CD14-positive monocyte (primary cell): ENCODE data around the gene MGLL. TPM values are rescaled to one million over a fixed set of nuclear protein-coding genes. Genes with fewer than 3 reads are reported as not detected.

Experiments
- DNase-seq, 3 donors: peaks; one replicate each; pipeline ENCODE4 v3.0.0-alpha.2; 2011 to 2022
- H2AFZ ChIP-seq: 2 replicates; pipeline ENCODE4 v1.6.0; 2012; ENCODE audit warnings: mild to moderate bottlenecking, low read depth, low read length, inconsistent platforms; ENCODE audit not compliant: insufficient read depth, poor library complexity, severe bottlenecking
- H3K27ac ChIP-seq, 2 donors: 1 replicate in 1 of 2; 2 replicates in 1 of 2; pipeline ENCODE4 v1.5.1; 2012 to 2013; ENCODE audit warnings: low read length in 2 of 2, control low read depth in 1 of 2, inconsistent platforms in 1 of 2, low read depth in 1 of 2, mild to moderate bottlenecking in 1 of 2
- H3K27me3 ChIP-seq, 2 donors: one replicate each; pipeline versions ENCODE4 v1.6.0 to v1.6.1; 2011 to 2013; ENCODE audit warnings: low read length in 2 of 2; ENCODE audit not compliant: control insufficient read depth in 2 of 2, insufficient read depth in 2 of 2
- H3K36me3 ChIP-seq, 2 donors: replicated peaks in 1 of 2; 1 replicate in 1 of 2; 2 replicates in 1 of 2; pipeline versions ENCODE4 v1.5.1 to v1.6.1; 2012 to 2013; ENCODE audit warnings: low read length in 2 of 2, control low read depth in 1 of 2, inconsistent platforms in 1 of 2, mild to moderate bottlenecking in 1 of 2; ENCODE audit not compliant: insufficient read depth in 2 of 2, control insufficient read depth in 1 of 2
- H3K4me1 ChIP-seq, 2 donors: 1 replicate in 1 of 2; 2 replicates in 1 of 2; pipeline versions ENCODE4 v1.5.1 to v1.6.1; 2012 to 2013; ENCODE audit warnings: low read length in 2 of 2, control low read depth in 1 of 2, inconsistent platforms in 1 of 2, mild to moderate bottlenecking in 1 of 2, moderate library complexity in 1 of 2; ENCODE audit not compliant: insufficient read depth in 2 of 2, control insufficient read depth in 1 of 2
- H3K4me2 ChIP-seq: replicated peaks from 2 replicates; pipeline ENCODE3; 2012; ENCODE audit warnings: low read length, moderate library complexity, mild to moderate bottlenecking; ENCODE audit not compliant: poor library complexity, severe bottlenecking; ENCODE audit errors: extremely low read depth
- H3K4me3 ChIP-seq, 3 experiments: fragments of 200-600 bp in 1 of 3; sonication (generic) in 1 of 3; replicated peaks in 1 of 3; 1 replicate in 2 of 3; 2 replicates in 1 of 3; pipeline ENCODE4 v1.5.1; 2011 to 2013; ENCODE audit warnings: low read length in 3 of 3, mild to moderate bottlenecking in 3 of 3, control low read depth in 2 of 3, low read depth in 2 of 3, inconsistent platforms in 1 of 3, moderate library complexity in 1 of 3
- H3K79me2 ChIP-seq: 2 replicates; pipeline ENCODE4 v1.6.0; 2012; ENCODE audit warnings: mild to moderate bottlenecking, control low read depth, inconsistent platforms, low read length, moderate library complexity; ENCODE audit not compliant: insufficient read depth
- H3K9ac ChIP-seq: 2 replicates; pipeline ENCODE4 v1.6.0; 2017; ENCODE audit warnings: low read length, mild to moderate bottlenecking; ENCODE audit not compliant: insufficient read depth, poor library complexity, severe bottlenecking
- H3K9me3 ChIP-seq, 2 donors: replicated peaks in 1 of 2; 1 replicate in 1 of 2; 2 replicates in 1 of 2; pipeline versions ENCODE4 v1.5.1 to v1.6.1; 2012 to 2013; ENCODE audit warnings: low read length in 2 of 2, control low read depth in 1 of 2; ENCODE audit not compliant: control insufficient read depth in 1 of 2, insufficient read depth in 1 of 2
- H4K20me1 ChIP-seq: 2 replicates; pipeline ENCODE4 v1.6.0; 2012; ENCODE audit warnings: mild to moderate bottlenecking, low read length, control low read depth, moderate library complexity; ENCODE audit not compliant: insufficient read depth
- H3K27ac Mint-ChIP-seq, 7 donors: one replicate each; pipeline ENCODE4 v1.8.0; 2020; ENCODE audit warnings: mild to moderate bottlenecking in 7 of 7, mixed read lengths in 7 of 7, moderate library complexity in 6 of 7, inconsistent platforms in 2 of 7
- H3K27me3 Mint-ChIP-seq, 3 donors: one replicate each; pipeline ENCODE4 v1.8.0; 2021 to 2022; ENCODE audit warnings: low read depth in 3 of 3, mild to moderate bottlenecking in 3 of 3, mixed read lengths in 3 of 3, moderate library complexity in 3 of 3, inconsistent platforms in 1 of 3
- H3K36me3 Mint-ChIP-seq, 2 donors: one replicate each; pipeline ENCODE4 v1.8.0; 2020; ENCODE audit warnings: mixed read lengths in 2 of 2, inconsistent platforms in 1 of 2, mild to moderate bottlenecking in 1 of 2
- H3K4me1 Mint-ChIP-seq: one replicate; pipeline ENCODE4 v1.8.0; 2020; ENCODE audit warnings: mild to moderate bottlenecking, mixed read lengths
- H3K4me3 Mint-ChIP-seq, 2 donors: one replicate each; pipeline ENCODE4 v1.8.0; 2020; ENCODE audit warnings: mild to moderate bottlenecking in 2 of 2, mixed read lengths in 2 of 2, moderate library complexity in 1 of 2
- H3K9me3 Mint-ChIP-seq, 7 donors: one replicate each; pipeline ENCODE4 v1.8.0; 2020 to 2022; ENCODE audit warnings: mixed read lengths in 7 of 7, mild to moderate bottlenecking in 6 of 7, moderate library complexity in 6 of 7, inconsistent platforms in 2 of 7
- CTCF ChIP-seq: fragments of 200-600 bp; IDR thresholded peaks from one replicate; pipeline ENCODE4 v1.8.0; 2022; ENCODE audit warnings: antibody characterized with exemption, mild to moderate bottlenecking
- WGBS: methylation state at CpG from one replicate; pipeline ENCODE4 v1.1.5; 2013; ENCODE audit warnings: missing lambda C conversion rate; ENCODE audit not compliant: insufficient coverage; 5-methylcytosine and 5-hydroxymethylcytosine counted together
- intact Hi-C, 2 donors: fragments of 100-400 bp; cut with micrococcal nuclease; formaldehyde crosslinking; loops; one replicate each; pipeline versions ENCODE4 v1.15.0 to v1.15.1; 2023
- polyA plus RNA-seq, 3 donors: library from polyadenylated mRNA; depleted of rRNA in 1 of 3; unstranded in 2 of 3; stranded (reverse) in 1 of 3; fragments of 300-500 nt in 2 of 3; fragments of >200 nt in 1 of 3; fragmentation: Illumina TruSeq in 2 of 3; gene quantifications; 1 replicate in 2 of 3; 2 replicates in 1 of 3; pipeline ENCODE4 v1.2.3, GENCODE V29; 2012 to 2021

Gene MGLL
- polyA plus RNA-seq, 3 donors: 4.4 to 10.0 (median 6.4) TPM

GRCh38 chr3:127867986-127868385 is 45.7 kb upstream of the MGLL start:
- Mint-ChIP-seq H3K36me3 (no peaks in the 10 kb centered on the region), H3K4me1 (no peaks in the 10 kb centered on the region), H3K27ac (no peak overlapping the region), H3K27me3 (peaks cover 0 to 6% (median 5%) of the 10 kb centered on the region in 3 donors), H3K4me3 (no peak overlapping the region), H3K9me3 (peaks cover 0 to 3% (median 2%) of the 10 kb centered on the region in 7 donors)
- no peak overlapping the region for H3K27ac ChIP-seq
- no peaks in the 10 kb centered on the region for H3K79me2 ChIP-seq
- H2AFZ ChIP-seq: no peak overlapping the region
- H3K9ac ChIP-seq: no peak overlapping the region
- H3K36me3 ChIP-seq: no peaks in the 10 kb centered on the region
- H3K4me1 ChIP-seq: no peaks in the 10 kb centered on the region
- DNase-seq: no peak
- no peak for TF ChIP-seq CTCF
- H3K27me3 ChIP-seq: no peaks in the 10 kb centered on the region
- H4K20me1 ChIP-seq: no peaks in the 10 kb centered on the region
- no peak overlapping the region for H3K4me2 ChIP-seq
- intact Hi-C loops: no loop called here
- no peak overlapping the region for H3K4me3 ChIP-seq
- no peaks in the 10 kb centered on the region for H3K9me3 ChIP-seq

- Histone ChIP-seq H3K27ac (no peak overlapping the region), H3K36me3 (no peaks in the 10 kb centered on the region), H3K4me3 (no peak overlapping the region), H4K20me1 (no peaks in the 10 kb centered on the region), H3K4me2 (no peak overlapping the region), H3K79me2 (no peaks in the 10 kb centered on the region), H3K27me3 (no peaks in the 10 kb centered on the region), H3K9me3 (no peaks in the 10 kb centered on the region), H3K4me1 (no peaks in the 10 kb centered on the region), H2AFZ (no peak overlapping the region), H3K9ac (no peak overlapping the region)
- no peaks in the 10 kb centered on the region for H3K4me1 Mint-ChIP-seq
- no CpG with 5 or more reads among the region's 2 CpGs for WGBS
- no peak overlapping the region for H3K27ac Mint-ChIP-seq
- intact Hi-C loops: no loop called here
- no peak overlapping the region for H3K4me3 Mint-ChIP-seq
- H3K27me3 Mint-ChIP-seq: peaks cover 0 to 6% (median 5%) of the 10 kb centered on the region in 3 donors
- no peaks in the 10 kb centered on the region for H3K36me3 Mint-ChIP-seq
- no peak for TF ChIP-seq CTCF
- H3K9me3 Mint-ChIP-seq: peaks cover 0 to 3% (median 2%) of the 10 kb centered on the region in 7 donors
- DNase-seq: no peak
Observed at GRCh38 chr3:127867412-127867811, 45.1 kb upstream of the MGLL start.
